Activated T-cell treated with anti-CD3 and anti-CD28 coated beads, Interleukin-2, amount 50 U/mL, for 72 hours (primary cell): ENCODE measurements around the gene COL2A1. TPM values are rescaled to one million over a fixed set of nuclear protein-coding genes. Genes with fewer than 3 reads are reported as not detected.

Experiments used
- ATAC-seq, 2 donors: fragments of 150-1000 bp; cut with Tn5 transposase; replicated peaks in 1 of 2; 2 replicates each; pipeline ENCODE4 v1.10.0; 2021; ENCODE audit warnings: moderate library complexity in 2 of 2, mild to moderate bottlenecking in 1 of 2
- DNase-seq, 2 donors: peaks; one replicate each; pipeline ENCODE4 v3.0.0; 2021 to 2022; ENCODE audit warnings: mixed read lengths in 1 of 2
- H3K27ac Mint-ChIP-seq: one replicate; pipeline ENCODE4 v1.8.0; 2022; ENCODE audit warnings: mild to moderate bottlenecking, moderate library complexity, mixed read lengths
- H3K27me3 Mint-ChIP-seq: one replicate; pipeline ENCODE4 v1.8.0; 2022; ENCODE audit warnings: low read depth, mixed read lengths
- H3K36me3 Mint-ChIP-seq, 2 donors: one replicate each; pipeline ENCODE4 v1.8.0; 2022; ENCODE audit warnings: mixed read lengths in 2 of 2, mild to moderate bottlenecking in 1 of 2; ENCODE audit not compliant: insufficient read depth in 2 of 2
- H3K4me1 Mint-ChIP-seq: one replicate; pipeline ENCODE4 v1.8.0; 2022; ENCODE audit warnings: low read depth, mixed read lengths
- H3K4me3 Mint-ChIP-seq, 2 donors: one replicate each; pipeline ENCODE4 v1.8.0; 2022; ENCODE audit warnings: mild to moderate bottlenecking in 2 of 2, mixed read lengths in 2 of 2, moderate library complexity in 2 of 2
- H3K9me3 Mint-ChIP-seq, 2 donors: one replicate each; pipeline ENCODE4 v1.8.0; 2022; ENCODE audit warnings: mixed read lengths in 2 of 2
- total RNA-seq, 2 donors: library from RNA; stranded (reverse); gene quantifications; one replicate each; pipeline ENCODE4 v1.2.3, GENCODE V29; 2022

Gene COL2A1
- total RNA-seq, 2 donors from 2014 or later = 0.14 TPM; not detected in 1

DNA sequence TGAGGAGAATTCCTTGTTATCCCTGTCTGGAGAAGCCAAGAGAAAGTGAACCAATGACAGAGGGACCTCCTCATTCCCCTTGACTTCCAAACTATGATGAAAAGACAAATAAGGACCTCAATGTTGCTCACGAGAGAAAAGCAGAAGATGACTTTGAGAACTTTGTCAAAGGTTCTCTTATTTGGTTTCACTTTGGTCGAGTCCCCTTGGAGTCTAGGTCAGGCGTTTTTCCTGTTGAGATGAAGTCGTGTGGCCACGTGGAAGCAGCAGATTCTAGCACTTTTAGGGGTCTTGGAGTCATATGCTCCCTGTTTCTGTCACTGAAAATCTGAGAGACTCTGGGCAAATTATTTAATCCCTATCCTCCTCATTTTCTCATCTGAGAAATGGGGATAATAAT lies 33.8 kb upstream of the COL2A1 start:
- Mint-ChIP-seq H3K27me3 (no peaks in the 10 kb centered on the region), H3K4me3 (no peak overlapping the region), H3K4me1 (peaks cover 4% of the 10 kb centered on the region), H3K9me3 (no peaks in the 10 kb centered on the region), H3K36me3 (no peaks in the 10 kb centered on the region), H3K27ac (no peak overlapping the region)
- DNase-seq (no peak), ATAC-seq (no peak)

DNA sequence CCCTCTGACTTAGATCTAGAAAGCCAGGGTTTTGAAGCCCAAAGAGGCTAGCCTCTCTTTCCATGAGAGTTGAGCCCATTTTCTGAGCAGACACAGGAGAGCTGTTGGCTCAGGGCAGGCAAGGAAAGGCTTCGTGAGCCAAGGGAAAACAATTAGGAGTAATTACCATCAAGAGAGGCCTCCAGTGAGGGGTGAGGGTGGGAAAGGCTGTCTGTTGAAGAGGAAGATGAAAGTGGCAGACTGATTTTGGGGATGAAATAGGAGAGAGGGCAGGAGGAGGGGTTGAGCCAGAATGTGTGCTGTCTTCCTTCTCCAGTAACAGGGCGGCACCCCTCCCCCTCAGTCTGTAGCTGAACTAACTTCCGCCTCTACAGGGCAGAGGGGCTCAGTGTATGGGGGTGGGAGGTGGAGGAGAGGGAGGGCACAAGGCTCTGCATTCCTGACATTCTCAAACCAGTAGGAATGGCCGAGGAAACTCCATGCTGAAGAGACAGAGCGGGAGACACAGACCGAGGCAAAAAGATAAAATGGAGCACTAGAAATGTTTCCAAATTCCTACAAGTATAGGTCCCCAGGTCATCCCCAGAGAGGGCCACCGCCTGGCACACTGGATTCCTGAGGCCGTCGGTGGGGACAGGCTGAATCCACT lies 33.1 kb upstream of the COL2A1 start:
- no peaks in the 10 kb centered on the region for H3K36me3 Mint-ChIP-seq
- H3K27ac Mint-ChIP-seq = no peak overlapping the region
- ATAC-seq = no peak
- H3K9me3 Mint-ChIP-seq = no peaks in the 10 kb centered on the region
- peaks cover 4% of the 10 kb centered on the region for H3K4me1 Mint-ChIP-seq
- no peaks in the 10 kb centered on the region for H3K27me3 Mint-ChIP-seq
- H3K4me3 Mint-ChIP-seq = no peak overlapping the region
- no peak for DNase-seq

DNA sequence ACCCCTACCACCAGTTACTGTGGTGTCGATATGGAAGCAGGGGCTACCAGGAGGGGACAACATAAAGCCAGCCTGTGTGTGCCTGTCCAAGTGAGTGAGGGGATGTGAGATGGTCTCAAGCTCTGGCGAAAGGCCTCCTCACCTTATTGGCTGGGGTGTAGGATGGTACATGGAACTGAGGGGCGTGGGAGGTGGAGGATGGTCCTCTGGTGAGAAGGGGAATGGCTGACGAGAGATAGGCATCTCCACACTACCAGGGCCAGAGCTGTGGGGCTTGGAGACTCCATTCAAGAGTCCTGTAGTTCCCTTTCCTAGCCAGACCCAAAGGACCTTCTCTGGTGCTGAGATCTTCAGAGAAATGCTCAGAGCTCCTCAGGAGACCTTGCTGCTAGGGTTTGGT lies 32.5 kb upstream of the COL2A1 start:
- no peak overlapping the region for H3K27ac Mint-ChIP-seq
- no peak for DNase-seq
- H3K36me3 Mint-ChIP-seq = no peaks in the 10 kb centered on the region
- peaks cover 4% of the 10 kb centered on the region for H3K4me1 Mint-ChIP-seq
- no peak for ATAC-seq
- H3K9me3 Mint-ChIP-seq = no peaks in the 10 kb centered on the region
- no peaks in the 10 kb centered on the region for H3K27me3 Mint-ChIP-seq
- H3K4me3 Mint-ChIP-seq = no peak overlapping the region

DNA sequence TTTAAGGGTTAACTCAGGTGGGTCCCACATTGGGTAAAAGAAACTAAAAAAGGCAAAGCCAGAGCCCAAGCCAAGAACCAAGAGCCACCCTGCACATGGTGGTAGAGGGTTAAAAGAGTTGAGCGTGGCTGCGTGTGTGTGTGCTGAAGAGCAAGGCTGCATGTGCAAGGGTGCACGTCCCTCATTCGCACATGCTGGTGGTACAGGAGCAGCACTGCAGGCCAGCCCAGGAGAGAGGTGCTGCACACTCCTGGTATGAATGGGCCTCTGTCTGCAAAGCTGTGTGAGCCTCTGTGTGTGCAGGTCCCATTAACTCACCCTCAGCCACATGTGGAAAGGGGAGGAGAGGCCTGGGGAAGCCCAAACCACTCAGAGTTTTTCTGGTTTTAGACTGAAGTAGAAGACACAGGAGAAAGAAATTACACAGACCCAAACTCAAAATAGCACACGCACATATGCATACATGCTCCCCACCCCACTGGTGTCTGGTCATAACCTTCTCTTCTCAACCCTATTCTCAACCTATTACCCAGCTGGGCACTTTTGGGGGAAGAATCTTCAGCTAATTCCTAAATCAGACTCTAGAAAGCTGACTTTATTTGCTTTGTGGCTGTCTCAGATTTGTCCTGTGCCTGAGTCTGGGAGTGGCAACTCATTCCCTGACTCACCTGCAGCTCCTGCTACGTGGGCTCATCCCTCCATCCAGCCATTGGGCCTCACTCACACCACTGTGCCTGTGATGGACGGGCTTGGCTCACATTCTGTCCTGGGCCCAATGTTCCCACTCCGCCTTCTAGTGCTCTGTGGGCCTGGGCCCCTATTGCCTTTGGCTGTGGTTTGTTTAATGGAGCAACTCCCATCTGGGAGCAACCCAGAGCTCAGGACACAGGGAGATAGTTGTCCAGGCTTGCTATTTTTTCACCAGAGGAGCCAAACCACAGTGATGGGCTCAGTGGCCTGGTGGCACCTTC lies 30.8 kb upstream of the COL2A1 start:
- DNase-seq (no peak), ATAC-seq (peak in 1 of 2 donors; percentile 35)
- Mint-ChIP-seq H3K27ac (no peak overlapping the region), H3K27me3 (no peaks in the 10 kb centered on the region), H3K4me1 (peaks cover 4% of the 10 kb centered on the region), H3K4me3 (no peak overlapping the region), H3K9me3 (no peaks in the 10 kb centered on the region), H3K36me3 (no peaks in the 10 kb centered on the region)

DNA sequence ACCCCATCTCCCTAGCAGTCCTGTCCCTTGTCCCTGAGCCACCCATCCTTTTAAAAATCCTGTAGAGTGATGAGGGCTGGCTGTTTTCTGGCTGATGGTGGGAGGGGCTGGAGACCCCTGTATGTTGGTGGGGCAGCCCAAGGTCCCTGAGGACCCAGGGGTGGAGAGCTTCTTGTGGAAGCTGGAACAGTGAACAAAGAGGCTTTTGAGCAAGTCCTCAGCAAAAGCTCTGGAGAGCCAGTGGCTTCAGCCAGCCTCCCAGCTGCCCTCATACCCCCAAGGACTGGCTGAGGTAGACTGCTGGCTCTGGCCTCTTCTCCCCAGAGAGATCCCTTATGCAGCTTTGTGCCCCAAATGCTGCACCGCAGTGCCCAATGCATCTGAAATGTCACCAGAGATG lies 29.2 kb upstream of the COL2A1 start:
- Mint-ChIP-seq H3K27me3 (no peaks in the 10 kb centered on the region), H3K4me3 (no peak overlapping the region), H3K9me3 (no peaks in the 10 kb centered on the region), H3K27ac (no peak overlapping the region), H3K36me3 (no peaks in the 10 kb centered on the region), H3K4me1 (peaks cover 4% of the 10 kb centered on the region)
- no peak for DNase-seq
- no peak for ATAC-seq

DNA sequence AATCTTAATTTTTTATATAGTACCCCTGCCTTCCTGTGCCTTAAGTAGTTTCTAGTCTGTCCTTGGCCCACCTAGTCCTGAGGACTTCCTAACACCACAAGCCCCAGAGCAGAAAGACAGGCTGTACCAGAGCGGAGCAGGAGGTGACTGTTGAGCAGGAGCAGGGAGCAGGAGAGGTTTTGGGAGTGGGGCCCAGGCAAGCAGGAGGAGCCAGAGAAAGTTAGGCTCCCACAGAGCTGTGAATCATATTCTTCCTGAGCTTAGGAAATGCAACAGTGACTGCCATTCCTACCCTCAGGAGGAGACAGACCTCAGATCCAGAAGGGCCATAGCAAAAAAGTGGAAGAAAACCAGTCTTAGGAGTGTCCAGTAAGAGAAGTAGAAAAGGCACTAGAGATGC lies 28.3 kb upstream of the COL2A1 start:
- H3K9me3 Mint-ChIP-seq = no peaks in the 10 kb centered on the region
- H3K27ac Mint-ChIP-seq = no peak overlapping the region
- H3K4me3 Mint-ChIP-seq = no peak overlapping the region
- ATAC-seq (no peak), DNase-seq (no peak)
- peaks cover 4% of the 10 kb centered on the region for H3K4me1 Mint-ChIP-seq
- no peaks in the 10 kb centered on the region for H3K36me3 Mint-ChIP-seq
- H3K27me3 Mint-ChIP-seq = no peaks in the 10 kb centered on the region

DNA sequence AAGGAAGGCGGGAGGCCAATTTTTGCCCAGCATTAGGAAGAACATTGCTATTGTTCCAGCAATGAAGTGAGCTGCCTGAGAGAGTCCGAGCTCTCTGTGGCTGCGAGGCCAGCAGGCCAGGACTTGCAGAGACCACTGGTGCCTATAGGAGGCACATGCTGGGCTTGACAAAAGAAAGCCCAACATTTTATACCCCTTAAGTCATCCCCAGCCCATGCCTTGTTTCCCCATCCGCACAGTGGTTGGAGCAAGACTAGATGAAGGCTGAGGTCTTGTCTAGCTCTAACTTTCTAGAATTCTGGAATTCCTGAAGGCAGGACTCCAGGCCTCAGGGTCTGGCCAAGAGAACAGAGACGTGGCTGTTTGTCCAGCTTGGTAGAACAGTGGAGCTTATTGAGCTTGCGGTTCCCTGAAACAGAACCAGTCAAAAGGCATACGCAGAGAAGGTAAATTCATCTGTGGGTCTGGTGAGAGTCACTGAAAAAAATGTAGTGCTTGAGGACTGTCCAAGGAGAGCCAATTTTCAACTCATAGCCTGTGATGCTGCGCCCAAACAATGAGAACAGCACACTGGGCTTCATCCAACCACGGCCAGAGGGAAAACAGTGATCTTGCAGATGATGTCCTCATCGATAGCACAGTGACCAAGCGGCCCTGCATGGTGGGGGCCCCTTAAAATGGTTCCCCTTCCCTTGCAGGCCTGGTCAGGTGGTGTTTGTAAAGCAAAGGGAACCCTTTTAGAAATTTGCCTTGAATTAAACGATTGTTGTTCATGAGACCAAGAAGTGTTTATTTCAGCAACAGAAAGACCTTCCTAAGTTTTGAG lies 27.1 kb upstream of the COL2A1 start:
- DNase-seq = no peak
- ATAC-seq = no peak
- Mint-ChIP-seq H3K27me3 (peaks cover 6% of the 10 kb centered on the region), H3K4me3 (no peak overlapping the region), H3K9me3 (no peaks in the 10 kb centered on the region), H3K4me1 (no peaks in the 10 kb centered on the region), H3K27ac (no peak overlapping the region), H3K36me3 (no peaks in the 10 kb centered on the region)

DNA sequence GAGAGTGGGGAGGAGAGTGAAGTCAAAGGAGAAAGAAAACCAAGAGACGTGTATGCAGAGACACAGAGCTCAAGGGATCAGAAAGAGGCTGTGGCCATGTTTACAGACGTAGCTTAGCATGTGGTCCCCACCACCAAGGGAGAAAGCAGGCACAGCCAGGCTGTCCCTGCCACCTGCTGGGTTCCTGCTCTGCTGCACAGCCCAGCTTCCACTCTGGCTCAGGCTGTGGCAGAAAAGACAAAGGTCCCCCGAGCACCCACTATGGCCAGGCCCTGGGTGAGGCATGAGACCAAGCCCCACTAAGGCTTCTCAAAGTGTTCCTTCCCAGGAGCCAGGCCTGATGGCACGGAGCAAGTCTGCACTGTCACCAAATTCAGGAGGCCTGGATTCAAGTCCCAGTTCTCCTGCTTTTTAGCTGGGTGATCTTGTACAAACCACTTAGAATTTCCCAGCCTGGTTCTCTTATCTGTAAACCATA lies 25.9 kb upstream of the COL2A1 start:
- no peak overlapping the region for H3K27ac Mint-ChIP-seq
- no peaks in the 10 kb centered on the region for H3K4me1 Mint-ChIP-seq
- H3K4me3 Mint-ChIP-seq = no peak overlapping the region
- H3K9me3 Mint-ChIP-seq = no peaks in the 10 kb centered on the region
- peaks cover 8% of the 10 kb centered on the region for H3K27me3 Mint-ChIP-seq
- DNase-seq (no peak), ATAC-seq (no peak)
- no peaks in the 10 kb centered on the region for H3K36me3 Mint-ChIP-seq

DNA sequence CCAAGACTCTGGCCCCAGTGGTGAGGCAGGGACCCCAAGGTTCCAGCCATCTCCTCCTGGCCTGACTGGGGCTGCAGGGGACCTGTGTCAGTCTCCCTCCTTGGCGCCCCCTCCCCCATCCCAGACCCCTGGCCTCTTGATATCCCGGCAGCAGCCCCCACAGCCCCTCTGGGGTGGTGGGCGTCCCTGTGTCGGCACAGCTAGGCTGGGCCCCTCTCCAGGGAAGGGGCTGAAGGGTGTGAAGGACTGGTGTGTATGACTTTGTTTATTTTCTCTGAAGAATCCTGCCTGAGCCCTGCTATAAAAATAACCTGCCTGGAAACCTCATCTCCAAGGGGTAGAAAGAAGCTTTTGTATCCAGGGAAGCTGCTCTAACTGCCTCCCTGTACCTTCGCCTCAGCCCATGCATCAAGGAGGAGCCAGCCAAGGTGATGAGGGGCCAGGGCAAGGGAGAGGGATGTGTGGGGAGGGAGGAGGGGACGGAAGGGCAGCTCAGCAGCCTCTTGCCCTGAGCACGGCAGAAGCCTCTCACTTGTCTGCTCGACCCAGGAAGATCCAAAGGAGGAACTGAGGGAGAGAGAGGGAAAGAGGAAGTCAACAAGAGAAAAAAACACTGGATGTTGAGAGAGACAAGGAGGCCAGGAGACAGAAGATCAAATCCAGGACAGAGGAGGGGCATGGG lies 25.4 kb upstream of the COL2A1 start:
- Mint-ChIP-seq H3K27me3 (peaks cover 8% of the 10 kb centered on the region), H3K36me3 (no peaks in the 10 kb centered on the region), H3K4me3 (no peak overlapping the region), H3K27ac (no peak overlapping the region), H3K9me3 (no peaks in the 10 kb centered on the region), H3K4me1 (no peaks in the 10 kb centered on the region)
- no peak for DNase-seq
- ATAC-seq = no peak

DNA sequence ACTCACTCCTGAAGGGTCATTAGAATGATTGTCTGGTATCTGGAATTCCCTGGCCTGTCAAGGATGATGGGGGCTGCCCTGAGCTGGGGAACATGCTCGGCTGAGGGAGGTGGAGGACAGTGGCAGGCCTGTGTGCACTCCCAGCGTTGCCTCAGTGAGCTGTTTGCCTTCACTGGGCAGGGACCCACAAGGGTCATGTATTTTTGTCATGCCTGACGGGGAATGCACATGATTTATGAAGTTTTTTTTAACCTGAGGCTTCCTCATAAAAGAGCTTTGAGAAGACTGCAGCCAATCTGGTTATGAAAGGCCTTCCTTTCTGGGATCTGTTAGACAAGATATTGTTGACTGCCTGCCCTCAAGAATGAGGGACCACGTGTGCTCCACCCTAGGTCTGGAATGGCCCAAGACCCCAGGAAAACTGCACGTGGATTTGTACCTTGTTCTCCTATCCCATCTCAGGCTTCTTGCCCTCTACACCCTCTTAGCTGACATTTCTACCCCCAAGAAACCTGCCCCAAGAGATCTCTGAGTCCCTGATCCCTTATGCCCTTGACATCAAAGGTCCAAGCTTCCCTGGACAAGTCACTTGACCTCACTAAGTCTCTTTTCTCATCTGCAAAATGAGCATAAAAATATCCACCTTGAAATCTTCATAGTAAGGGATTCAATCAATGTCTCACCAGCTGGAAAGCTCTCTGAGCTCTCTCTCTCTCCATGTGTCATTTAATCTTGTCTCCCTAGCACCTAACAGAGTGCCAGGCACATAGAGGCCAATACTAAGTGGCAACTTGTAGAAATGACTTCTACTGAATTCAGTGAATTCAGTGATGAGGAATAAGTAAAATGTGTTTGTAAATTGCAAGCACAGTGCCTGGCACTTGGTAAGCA lies 24.5 kb upstream of the COL2A1 start:
- no peak overlapping the region for H3K4me3 Mint-ChIP-seq
- no peaks in the 10 kb centered on the region for H3K36me3 Mint-ChIP-seq
- DNase-seq = no peak
- no peaks in the 10 kb centered on the region for H3K9me3 Mint-ChIP-seq
- H3K4me1 Mint-ChIP-seq = no peaks in the 10 kb centered on the region
- no peak for ATAC-seq
- H3K27me3 Mint-ChIP-seq = peaks cover 8% of the 10 kb centered on the region
- no peak overlapping the region for H3K27ac Mint-ChIP-seq

DNA sequence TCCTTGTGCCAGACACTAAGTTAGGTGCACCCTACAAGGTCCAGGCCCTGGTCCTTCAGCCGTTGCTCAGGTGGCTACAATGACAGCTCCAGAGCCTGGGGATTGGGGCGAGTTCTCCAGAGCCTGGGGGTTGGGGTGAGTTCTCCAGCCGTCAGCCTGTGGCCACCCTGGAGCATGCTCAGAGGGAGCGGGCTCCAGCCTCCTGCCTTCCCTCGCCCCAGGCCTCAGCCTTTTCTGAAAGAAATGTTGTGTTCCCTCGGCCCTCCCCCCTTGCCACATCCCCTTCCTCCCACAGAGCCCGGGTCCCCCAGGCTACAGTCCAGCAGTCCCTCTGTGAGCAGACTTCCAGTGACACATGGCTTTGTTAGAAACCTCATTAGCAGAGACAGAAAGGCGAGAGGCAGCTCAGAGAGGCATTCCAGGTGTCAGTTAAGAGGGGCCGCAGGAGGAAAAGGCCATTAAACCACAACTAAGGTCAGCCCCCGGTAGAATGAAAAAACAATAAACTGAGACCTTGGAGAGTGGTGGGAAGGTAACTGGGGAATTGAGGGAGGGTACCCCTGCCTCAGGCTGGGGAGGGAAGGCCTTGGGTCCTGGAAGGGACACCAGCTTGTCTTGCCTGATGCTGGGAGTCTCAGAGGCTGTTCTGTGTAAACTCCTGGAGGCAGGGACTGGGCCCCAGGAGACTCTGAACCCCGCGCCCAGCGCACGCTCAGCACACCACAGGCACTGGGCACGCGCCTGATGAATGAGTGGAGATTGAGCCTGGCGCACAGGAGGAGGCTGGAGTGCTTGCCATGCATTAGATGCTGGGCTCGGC lies 23.1 kb upstream of the COL2A1 start:
- Mint-ChIP-seq H3K27me3 (peaks cover 9% of the 10 kb centered on the region), H3K27ac (no peak overlapping the region)
- no peak for DNase-seq

More for the DNA sequence above, 23.1 kb upstream of the COL2A1 start:
- no peaks in the 10 kb centered on the region for H3K4me1 Mint-ChIP-seq
- no peak overlapping the region for H3K4me3 Mint-ChIP-seq
- no peaks in the 10 kb centered on the region for H3K36me3 Mint-ChIP-seq
- no peaks in the 10 kb centered on the region for H3K9me3 Mint-ChIP-seq
- ATAC-seq = no peak
